GM23338 (cell line): ENCODE measurements around the gene PVR. TPM values are rescaled to one million over a fixed set of nuclear protein-coding genes. Genes with fewer than 3 reads are reported as not detected.
"Not testable (repeated sequence)": the region's sequence is repeated elsewhere in the genome, so short reads cannot be mapped to it uniquely, and the experiment has no call there.

Experiments used
- ATAC-seq: fragments of 200-7000 bp; cut with Tn5 transposase; 3 replicates; pipeline ENCODE4 v1.9.1; 2020
- DNase-seq: peaks from one replicate; pipeline ENCODE4 v3.0.0-alpha.2; 2015; ENCODE audit warnings: low spot score
- H2AFZ ChIP-seq: fragments of 200-600 bp; sonication (generic); 2 replicates; pipeline ENCODE4 v1.8.0; 2016; ENCODE audit warnings: antibody characterized with exemption, mild to moderate bottlenecking, moderate library complexity
- H3F3A ChIP-seq: fragments of 200-600 bp; sonication (generic); replicated peaks from 2 replicates; pipeline ENCODE4 v1.8.0; 2017; ENCODE audit warnings: antibody characterized with exemption, mixed run types, low read depth
- H3K27ac ChIP-seq: fragments of 200-600 bp; sonication (generic); 2 replicates; pipeline ENCODE4 v1.6.1; 2016; ENCODE audit warnings: low read depth
- H3K27me3 ChIP-seq: fragments of 200-600 bp; sonication (generic); 2 replicates; pipeline ENCODE4 v1.8.0; 2016; ENCODE audit warnings: mild to moderate bottlenecking, mixed run types, moderate library complexity; ENCODE audit not compliant: insufficient read depth
- H3K36me3 ChIP-seq: fragments of 200-600 bp; sonication (generic); 2 replicates; pipeline ENCODE4 v1.8.0; 2016; ENCODE audit warnings: mild to moderate bottlenecking; ENCODE audit not compliant: insufficient read depth
- H3K4me1 ChIP-seq: fragments of 200-600 bp; sonication (generic); 2 replicates; pipeline ENCODE4 v1.8.0; 2016; ENCODE audit warnings: mild to moderate bottlenecking, moderate library complexity; ENCODE audit not compliant: insufficient read depth
- H3K4me2 ChIP-seq: fragments of 200-600 bp; sonication (generic); 2 replicates; pipeline ENCODE4 v1.7.1; 2017; ENCODE audit warnings: mixed run types
- H3K4me3 ChIP-seq: fragments of 200-600 bp; sonication (generic); 2 replicates; pipeline ENCODE4 v1.6.1; 2016; ENCODE audit warnings: mixed run types
- H3K79me2 ChIP-seq: fragments of 200-600 bp; sonication (generic); replicated peaks from 2 replicates; pipeline ENCODE4 v1.8.0; 2017; ENCODE audit warnings: mild to moderate bottlenecking; ENCODE audit not compliant: insufficient read depth
- H3K9me2 ChIP-seq: fragments of 200-600 bp; sonication (generic); 2 replicates; pipeline ENCODE4 v1.8.0; 2017; ENCODE audit not compliant: insufficient read depth
- H4K20me1 ChIP-seq: fragments of 200-600 bp; sonication (generic); replicated peaks from 2 replicates; pipeline ENCODE4 v1.8.0; 2017; ENCODE audit warnings: mild to moderate bottlenecking; ENCODE audit not compliant: insufficient read depth
- H3K27ac Mint-ChIP-seq: 2 replicates; pipeline ENCODE4 v1.8.0; 2020; ENCODE audit warnings: inconsistent platforms, mild to moderate bottlenecking, moderate library complexity, mixed read lengths
- H3K27me3 Mint-ChIP-seq: 3 replicates; pipeline ENCODE4 v1.8.0; 2022; ENCODE audit warnings: low read depth, mild to moderate bottlenecking, moderate library complexity, mixed read lengths, inconsistent platforms; ENCODE audit not compliant: insufficient read depth, poor library complexity
- H3K36me3 Mint-ChIP-seq: 3 replicates; pipeline ENCODE4 v1.8.0; 2021; ENCODE audit warnings: low read depth, mild to moderate bottlenecking, inconsistent platforms, moderate library complexity, mixed read lengths
- H3K4me1 Mint-ChIP-seq: 3 replicates; pipeline ENCODE4 v1.8.0; 2020; ENCODE audit warnings: mild to moderate bottlenecking, inconsistent platforms, mixed read lengths
- H3K4me3 Mint-ChIP-seq: 3 replicates; pipeline ENCODE4 v1.8.0; 2021; ENCODE audit warnings: moderate library complexity, mild to moderate bottlenecking, inconsistent platforms, mixed read lengths
- H3K9me3 Mint-ChIP-seq: 3 replicates; pipeline ENCODE4 v1.8.0; 2020; ENCODE audit warnings: moderate library complexity, mild to moderate bottlenecking, inconsistent platforms, mixed read lengths
- CREB1 ChIP-seq: fragments of 250-450 bp; sonication (Bioruptor Pico); IDR thresholded peaks from 2 replicates; pipeline ENCODE4 v1.5.0; 2020; ENCODE audit warnings: low read depth, mild to moderate bottlenecking, moderate library complexity
- JUNB ChIP-seq: IDR thresholded peaks from one replicate; pipeline ENCODE4 v1.6.1; 2016; ENCODE audit warnings: antibody characterized with exemption; ENCODE audit not compliant: unreplicated experiment
- POLR2AphosphoS5 ChIP-seq: IDR thresholded peaks from 2 replicates; pipeline ENCODE4 v1.6.1; 2016; ENCODE audit warnings: antibody characterized with exemption, low read depth
- ZNF114 ChIP-seq: fragments of 250-450 bp; sonication (Bioruptor Pico); IDR thresholded peaks from 2 replicates; pipeline ENCODE4 v1.5.0; 2020; ENCODE audit warnings: mild to moderate bottlenecking, moderate library complexity
- ZNF331 ChIP-seq: fragments of 250-450 bp; sonication (Bioruptor Pico); IDR thresholded peaks from 2 replicates; pipeline ENCODE4 v1.5.0; 2020; ENCODE audit warnings: low read depth, mild to moderate bottlenecking, moderate library complexity
- polyA plus RNA-seq: library from polyadenylated mRNA; unstranded; fragments of >200 nt; fragmentation: Nextera tagmentation; extraction: Ambion mirVana; gene quantifications from 2 replicates; pipeline ENCODE4 v1.2.1, GENCODE V29; 2016
- total RNA-seq: library from RNA; depleted of rRNA; stranded (reverse); fragments of >200 nt; shearing (Covaris generic); gene quantifications from 2 replicates; pipeline ENCODE4 v1.2.3, GENCODE V29; 2014
- TF ChIP-seq, protein P1 (sequence below): fragments of 250-450 bp; sonication (Bioruptor Pico); IDR thresholded peaks from 2 replicates; pipeline ENCODE4 v1.5.0; 2020; ENCODE audit warnings: mild to moderate bottlenecking, moderate library complexity
- TF ChIP-seq, protein P2 (sequence below), 2 experiments: fragments of 200-600 bp in 1 of 2; sonication (generic) in 1 of 2; conservative IDR thresholded peaks; 2 replicates each; pipeline versions ENCODE4 v1.5.1 to v1.6.1; 2016 to 2017; ENCODE audit warnings: antibody characterized with exemption in 2 of 2, low read depth in 2 of 2, mild to moderate bottlenecking in 2 of 2, moderate library complexity in 1 of 2

Gene PVR
- total and polyA plus RNA-seq, 2 experiments from 2014 or later, result 4.8 to 19.0 TPM

DNA sequence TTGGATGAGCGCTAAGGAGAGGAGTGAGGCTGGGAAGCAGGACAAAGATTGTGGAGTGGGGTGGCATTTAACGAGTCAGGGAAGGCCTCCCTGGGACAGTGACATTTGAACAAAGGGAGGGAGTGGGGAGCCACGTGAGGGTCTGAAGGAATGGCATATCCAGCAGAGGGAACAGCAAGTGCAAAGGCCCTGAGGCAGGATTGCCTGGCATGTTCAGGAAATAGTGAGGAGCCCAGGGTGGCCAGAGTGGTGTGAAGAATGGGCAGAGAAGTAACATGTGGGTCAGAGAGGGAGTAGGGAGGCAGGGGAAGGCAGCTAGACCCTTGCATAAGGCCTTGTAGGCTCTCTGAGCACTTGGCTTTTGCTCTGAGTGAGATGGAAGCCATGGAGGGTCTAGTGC is 14.9 kb upstream of the PVR start (continued):
- TF ChIP-seq, protein P1, sequence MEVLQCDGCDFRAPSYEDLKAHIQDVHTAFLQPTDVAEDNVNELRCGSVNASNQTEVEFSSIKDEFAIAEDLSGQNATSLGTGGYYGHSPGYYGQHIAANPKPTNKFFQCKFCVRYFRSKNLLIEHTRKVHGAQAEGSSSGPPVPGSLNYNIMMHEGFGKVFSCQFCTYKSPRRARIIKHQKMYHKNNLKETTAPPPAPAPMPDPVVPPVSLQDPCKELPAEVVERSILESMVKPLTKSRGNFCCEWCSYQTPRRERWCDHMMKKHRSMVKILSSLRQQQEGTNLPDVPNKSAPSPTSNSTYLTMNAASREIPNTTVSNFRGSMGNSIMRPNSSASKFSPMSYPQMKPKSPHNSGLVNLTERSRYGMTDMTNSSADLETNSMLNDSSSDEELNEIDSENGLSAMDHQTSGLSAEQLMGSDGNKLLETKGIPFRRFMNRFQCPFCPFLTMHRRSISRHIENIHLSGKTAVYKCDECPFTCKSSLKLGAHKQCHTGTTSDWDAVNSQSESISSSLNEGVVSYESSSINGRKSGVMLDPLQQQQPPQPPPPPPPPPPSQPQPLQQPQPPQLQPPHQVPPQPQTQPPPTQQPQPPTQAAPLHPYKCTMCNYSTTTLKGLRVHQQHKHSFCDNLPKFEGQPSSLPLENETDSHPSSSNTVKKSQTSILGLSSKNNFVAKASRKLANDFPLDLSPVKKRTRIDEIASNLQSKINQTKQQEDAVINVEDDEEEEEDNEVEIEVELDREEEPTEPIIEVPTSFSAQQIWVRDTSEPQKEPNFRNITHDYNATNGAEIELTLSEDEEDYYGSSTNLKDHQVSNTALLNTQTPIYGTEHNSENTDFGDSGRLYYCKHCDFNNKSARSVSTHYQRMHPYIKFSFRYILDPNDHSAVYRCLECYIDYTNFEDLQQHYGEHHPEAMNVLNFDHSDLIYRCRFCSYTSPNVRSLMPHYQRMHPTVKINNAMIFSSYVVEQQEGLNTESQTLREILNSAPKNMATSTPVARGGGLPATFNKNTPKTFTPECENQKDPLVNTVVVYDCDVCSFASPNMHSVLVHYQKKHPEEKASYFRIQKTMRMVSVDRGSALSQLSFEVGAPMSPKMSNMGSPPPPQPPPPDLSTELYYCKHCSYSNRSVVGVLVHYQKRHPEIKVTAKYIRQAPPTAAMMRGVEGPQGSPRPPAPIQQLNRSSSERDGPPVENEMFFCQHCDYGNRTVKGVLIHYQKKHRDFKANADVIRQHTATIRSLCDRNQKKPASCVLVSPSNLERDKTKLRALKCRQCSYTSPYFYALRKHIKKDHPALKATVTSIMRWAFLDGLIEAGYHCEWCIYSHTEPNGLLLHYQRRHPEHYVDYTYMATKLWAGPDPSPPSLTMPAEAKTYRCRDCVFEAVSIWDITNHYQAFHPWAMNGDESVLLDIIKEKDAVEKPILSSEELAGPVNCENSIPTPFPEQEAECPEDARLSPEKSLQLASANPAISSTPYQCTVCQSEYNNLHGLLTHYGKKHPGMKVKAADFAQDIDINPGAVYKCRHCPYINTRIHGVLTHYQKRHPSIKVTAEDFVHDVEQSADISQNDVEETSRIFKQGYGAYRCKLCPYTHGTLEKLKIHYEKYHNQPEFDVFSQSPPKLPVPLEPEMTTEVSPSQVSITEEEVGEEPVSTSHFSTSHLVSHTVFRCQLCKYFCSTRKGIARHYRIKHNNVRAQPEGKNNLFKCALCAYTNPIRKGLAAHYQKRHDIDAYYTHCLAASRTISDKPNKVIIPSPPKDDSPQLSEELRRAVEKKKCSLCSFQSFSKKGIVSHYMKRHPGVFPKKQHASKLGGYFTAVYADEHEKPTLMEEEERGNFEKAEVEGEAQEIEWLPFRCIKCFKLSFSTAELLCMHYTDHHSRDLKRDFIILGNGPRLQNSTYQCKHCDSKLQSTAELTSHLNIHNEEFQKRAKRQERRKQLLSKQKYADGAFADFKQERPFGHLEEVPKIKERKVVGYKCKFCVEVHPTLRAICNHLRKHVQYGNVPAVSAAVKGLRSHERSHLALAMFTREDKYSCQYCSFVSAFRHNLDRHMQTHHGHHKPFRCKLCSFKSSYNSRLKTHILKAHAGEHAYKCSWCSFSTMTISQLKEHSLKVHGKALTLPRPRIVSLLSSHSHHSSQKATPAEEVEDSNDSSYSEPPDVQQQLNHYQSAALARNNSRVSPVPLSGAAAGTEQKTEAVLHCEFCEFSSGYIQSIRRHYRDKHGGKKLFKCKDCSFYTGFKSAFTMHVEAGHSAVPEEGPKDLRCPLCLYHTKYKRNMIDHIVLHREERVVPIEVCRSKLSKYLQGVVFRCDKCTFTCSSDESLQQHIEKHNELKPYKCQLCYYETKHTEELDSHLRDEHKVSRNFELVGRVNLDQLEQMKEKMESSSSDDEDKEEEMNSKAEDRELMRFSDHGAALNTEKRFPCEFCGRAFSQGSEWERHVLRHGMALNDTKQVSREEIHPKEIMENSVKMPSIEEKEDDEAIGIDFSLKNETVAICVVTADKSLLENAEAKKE (CRISPR knock-in tag), result no peak
- TF ChIP-seq, protein P2, sequence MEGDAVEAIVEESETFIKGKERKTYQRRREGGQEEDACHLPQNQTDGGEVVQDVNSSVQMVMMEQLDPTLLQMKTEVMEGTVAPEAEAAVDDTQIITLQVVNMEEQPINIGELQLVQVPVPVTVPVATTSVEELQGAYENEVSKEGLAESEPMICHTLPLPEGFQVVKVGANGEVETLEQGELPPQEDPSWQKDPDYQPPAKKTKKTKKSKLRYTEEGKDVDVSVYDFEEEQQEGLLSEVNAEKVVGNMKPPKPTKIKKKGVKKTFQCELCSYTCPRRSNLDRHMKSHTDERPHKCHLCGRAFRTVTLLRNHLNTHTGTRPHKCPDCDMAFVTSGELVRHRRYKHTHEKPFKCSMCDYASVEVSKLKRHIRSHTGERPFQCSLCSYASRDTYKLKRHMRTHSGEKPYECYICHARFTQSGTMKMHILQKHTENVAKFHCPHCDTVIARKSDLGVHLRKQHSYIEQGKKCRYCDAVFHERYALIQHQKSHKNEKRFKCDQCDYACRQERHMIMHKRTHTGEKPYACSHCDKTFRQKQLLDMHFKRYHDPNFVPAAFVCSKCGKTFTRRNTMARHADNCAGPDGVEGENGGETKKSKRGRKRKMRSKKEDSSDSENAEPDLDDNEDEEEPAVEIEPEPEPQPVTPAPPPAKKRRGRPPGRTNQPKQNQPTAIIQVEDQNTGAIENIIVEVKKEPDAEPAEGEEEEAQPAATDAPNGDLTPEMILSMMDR (conservative IDR thresholded peaks at IDR 0.05; ENCODE audit: low read depth in 2 of 2), result no peak
- TF ChIP-seq POLR2AphosphoS5 (no peak), CREB1 (CRISPR knock-in tag) (no peak), ZNF331 (CRISPR knock-in tag) (no peak), JUNB (no peak), ZNF114 (CRISPR knock-in tag) (no peak)

DNA sequence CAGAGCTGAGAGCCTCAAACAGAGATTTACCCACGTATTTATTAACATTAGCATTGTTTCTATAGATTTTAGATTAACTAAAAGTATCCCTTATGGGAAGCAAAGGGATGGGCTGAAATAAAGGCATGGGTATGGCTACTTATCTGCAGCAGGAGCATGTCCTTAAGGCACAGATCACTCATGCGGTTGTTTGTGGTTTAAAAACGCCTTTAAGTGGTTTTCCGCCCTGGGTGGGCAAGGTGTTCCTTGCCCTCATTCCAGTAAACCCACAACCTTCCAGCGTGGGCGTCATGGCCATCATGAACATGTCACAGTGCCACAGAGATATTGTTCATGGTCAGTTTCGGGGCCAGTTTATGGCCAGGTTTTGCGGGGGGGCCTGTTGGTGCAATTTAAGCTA is 12.1 kb upstream of the PVR start:
- H3K9me2 ChIP-seq, H3K27ac ChIP-seq, H3K27ac Mint-ChIP-seq, H2AFZ ChIP-seq, H3F3A ChIP-seq, H3K36me3 Mint-ChIP-seq, ATAC-seq, H3K4me3 ChIP-seq, H3K4me3 Mint-ChIP-seq, H4K20me1 ChIP-seq, H3K27me3 ChIP-seq, H3K79me2 ChIP-seq, DNase-seq, H3K9me3 Mint-ChIP-seq, H3K27me3 Mint-ChIP-seq, H3K4me2 ChIP-seq, H3K36me3 ChIP-seq: not testable (repeated sequence)
- H3K4me1 Mint-ChIP-seq, result peaks cover 16% of the 10 kb centered on the region; the same call in 2 of the 3 replicates
- H3K4me1 ChIP-seq, result peaks cover 19% of the 10 kb centered on the region

DNA sequence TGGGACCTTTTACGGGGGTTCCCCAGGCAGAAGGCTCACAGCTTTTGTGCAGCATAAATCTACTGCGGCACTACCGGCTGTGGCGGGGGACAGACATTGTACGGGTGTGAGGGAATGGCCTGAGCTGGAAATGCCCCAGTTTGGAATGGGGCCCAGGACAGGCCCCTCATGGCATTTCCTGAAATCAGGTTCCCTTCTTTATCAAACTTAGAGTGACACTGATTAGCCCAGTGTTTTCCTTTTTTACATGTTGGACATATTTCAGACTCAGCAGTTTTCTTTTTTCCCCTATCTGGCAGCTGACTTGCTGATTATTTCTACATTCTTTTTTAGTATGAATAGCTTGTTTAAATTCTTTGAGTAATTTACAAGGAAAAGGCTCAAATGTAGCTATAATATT is 9.7 kb upstream of the PVR start:
- H3K4me3 Mint-ChIP-seq, H4K20me1 ChIP-seq, H3K4me2 ChIP-seq, H3K36me3 ChIP-seq, H3F3A ChIP-seq, H3K27ac Mint-ChIP-seq, H3K27me3 Mint-ChIP-seq, H3K9me3 Mint-ChIP-seq, H2AFZ ChIP-seq, ATAC-seq, H3K27ac ChIP-seq, H3K27me3 ChIP-seq, H3K36me3 Mint-ChIP-seq, DNase-seq, H3K79me2 ChIP-seq, H3K4me3 ChIP-seq, H3K9me2 ChIP-seq: not testable (repeated sequence)
- peaks cover 19% of the 10 kb centered on the region for H3K4me1 ChIP-seq
- H3K4me1 Mint-ChIP-seq, result peaks cover 16% of the 10 kb centered on the region; the same call in 2 of the 3 replicates
